Transverse colon (tissue), 4 donors: Measurements from ENCODE around the gene MXI1. TPM values are rescaled to one million over a fixed set of nuclear protein-coding genes. Genes with fewer than 3 reads are reported as not detected.

Source experiments
- DNase-seq: peaks from one replicate; pipeline ENCODE4 v3.0.0-alpha.2; 2019
- H3K27ac ChIP-seq, 4 donors: fragments of 200-600 bp; sonication (generic); 2 replicates each; pipeline ENCODE4 v1.5.1; 2016 to 2018; ENCODE audit warnings: inconsistent platforms in 4 of 4
- H3K27me3 ChIP-seq: fragments of 200-600 bp; sonication (generic); 2 replicates; pipeline ENCODE4 v1.5.1; 2017; ENCODE audit warnings: inconsistent platforms
- H3K36me3 ChIP-seq, 4 donors: fragments of 200-600 bp; sonication (generic); 2 replicates each; pipeline ENCODE4 v1.5.1; 2017 to 2019; ENCODE audit warnings: inconsistent platforms in 4 of 4
- H3K4me1 ChIP-seq, 4 donors: fragments of 200-600 bp; sonication (generic); 2 replicates each; pipeline ENCODE4 v1.5.1; 2017 to 2020; ENCODE audit warnings: inconsistent platforms in 4 of 4
- H3K4me3 ChIP-seq, 4 donors: fragments of 200-600 bp; sonication (generic); 1 replicate in 1 of 4; 2 replicates in 3 of 4; pipeline versions ENCODE4 v1.5.1 to v1.6.1; 2017 to 2019; ENCODE audit warnings: inconsistent platforms in 4 of 4
- H3K9me3 ChIP-seq, 2 donors: fragments of 200-600 bp; sonication (generic); 2 replicates each; pipeline ENCODE4 v1.5.1; 2017 to 2019; ENCODE audit warnings: inconsistent platforms in 2 of 2
- CTCF ChIP-seq, 5 experiments: fragments of 200-600 bp in 3 of 5; fragments of 450-650 bp in 2 of 5; sonication (generic) in 3 of 5; IDR thresholded peaks; 1 replicate in 2 of 5; 2 replicates in 3 of 5; pipeline ENCODE4 v1.5.1; 2016 to 2017; ENCODE audit warnings: antibody characterized with exemption in 5 of 5, inconsistent platforms in 3 of 5, mild to moderate bottlenecking in 2 of 5, moderate library complexity in 1 of 5
- EP300 ChIP-seq: sonication (generic); formaldehyde crosslinking; IDR thresholded peaks from one replicate; pipeline ENCODE4 v1.6.1; 2017; ENCODE audit warnings: antibody characterized with exemption, low read depth
- POLR2A ChIP-seq: fragments of 450-650 bp; IDR thresholded peaks from one replicate; pipeline ENCODE4 v1.6.1; 2016; ENCODE audit warnings: antibody characterized with exemption, mild to moderate bottlenecking, moderate library complexity
- POLR2AphosphoS5 ChIP-seq, 3 donors: sonication (generic); formaldehyde crosslinking; IDR thresholded peaks; one replicate each; pipeline ENCODE4 v1.6.1; 2016; ENCODE audit warnings: antibody characterized with exemption in 3 of 3
- WGBS, 2 donors: methylation state at CpG; one replicate each; pipeline ENCODE4 v1.1.5; 2018; ENCODE audit warnings: low coverage in 1 of 2; 5-methylcytosine and 5-hydroxymethylcytosine counted together
- in situ Hi-C, 4 donors: fragments of 200-750 bp; cut with MboI; loops; one replicate each; pipeline versions ENCODE4 v1.15.0 to v1.15.1; 2017; ENCODE audit warnings: low sequenced_read_pairs in 3 of 4, low pct_ligation_motif_present in 1 of 4, low pct_unique_long_range_greater_than_20kb in 1 of 4
- intact Hi-C: fragments of 100-400 bp; cut with DNase I; formaldehyde crosslinking; loops from one replicate; pipeline ENCODE4 v1.15.1; 2023; ENCODE audit warnings: low total_unique reads
- total RNA-seq, 4 donors: library from RNA; depleted of rRNA; stranded (reverse); fragments of >200 nt; gene quantifications; one replicate each; pipeline ENCODE4 v1.1.0, GENCODE V29; 2016

Gene MXI1
- total RNA-seq, 4 donors from 2014 or later: 44.8 to 96.5 (median 65.3) TPM

DNA sequence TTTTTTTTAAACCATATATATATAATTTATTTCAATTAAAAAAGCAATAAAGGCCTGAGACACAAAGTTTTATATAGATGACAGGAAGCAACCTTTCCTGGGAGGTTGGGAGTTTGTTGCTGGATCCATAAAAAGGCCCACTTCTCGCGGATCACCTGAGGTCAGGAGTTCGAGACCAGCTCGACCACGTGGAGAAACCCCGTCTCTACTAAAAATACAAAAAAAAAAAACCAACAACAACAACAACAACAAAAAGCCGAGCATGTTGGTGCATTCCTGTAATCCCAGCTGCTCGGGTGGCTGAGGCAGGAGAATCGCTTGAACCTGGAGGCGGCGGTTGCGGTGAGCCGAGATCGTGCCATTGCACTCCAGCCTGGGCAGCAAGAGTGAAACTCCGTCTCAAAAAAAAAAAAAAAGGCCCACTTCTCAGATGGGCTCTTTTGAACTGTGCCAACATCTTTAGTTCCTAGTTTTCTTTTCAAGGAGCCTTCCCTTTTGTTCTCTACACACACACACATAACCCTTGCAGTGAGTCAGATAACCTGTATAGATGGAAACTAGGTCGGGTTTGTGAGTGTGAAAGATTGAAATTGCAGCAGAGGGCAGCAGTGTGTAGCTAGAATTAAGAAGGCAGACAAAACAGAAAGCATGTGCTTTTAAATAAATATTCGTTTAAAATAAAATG is 98.5 kb downstream of the MXI1 start:
- peaks cover 0 to 15% (median 7%) of the 10 kb centered on the region in 4 donors for H3K36me3 ChIP-seq
- DNase-seq: peak; percentile 43
- H3K4me3 ChIP-seq: no peak overlapping the region
- in situ Hi-C loops: loop anchor here in 2 of 4 donors (25.0 kb wide), 2 partner anchors 231 to 581 kb away; no protein-coding TSS in a partner anchor
- H3K9me3 ChIP-seq: no peaks in the 10 kb centered on the region
- TF ChIP-seq POLR2AphosphoS5 (IDR thresholded peaks at IDR 0.05) (no peak), CTCF (IDR thresholded peaks at IDR 0.05) (peak; percentile 55 to 76 (median 58))
- intact Hi-C loops: no loop called here
- peaks cover 8% of the 10 kb centered on the region for H3K27me3 ChIP-seq
- 25 to 64% methylated on average over 4 to 17 of the region's 17 CpGs for WGBS, 2 donors
- peaks cover 8 to 53% (median 23%) of the 10 kb centered on the region in 4 donors for H3K4me1 ChIP-seq
- H3K27ac ChIP-seq: peak overlapping the region; percentile 92 to 98 (median 96)

GRCh38 chr10:110306452-110306768 is 99.0 kb downstream of the MXI1 start:
- peak overlapping the region in 3 of 4 donors; percentile 92 to 98 (median 98) for H3K27ac ChIP-seq
- in situ Hi-C loops (loop anchor here in 2 of 4 donors (25.0 kb wide), 2 partner anchors 231 to 581 kb away; no protein-coding TSS in a partner anchor), intact Hi-C loops (no loop called here)
- H3K27me3 ChIP-seq: peaks cover 8% of the 10 kb centered on the region
- WGBS, 2 donors: 0 to 7% methylated on average over 2 of the region's 2 CpGs
- no peak for TF ChIP-seq EP300
- TF ChIP-seq POLR2AphosphoS5 (IDR thresholded peaks at IDR 0.05): no peak
- TF ChIP-seq CTCF (IDR thresholded peaks at IDR 0.05): no peak
- TF ChIP-seq POLR2A: no peak
- peaks cover 0 to 14% (median 6%) of the 10 kb centered on the region in 4 donors for H3K36me3 ChIP-seq
- DNase-seq: no peak
- peaks cover 3 to 51% (median 21%) of the 10 kb centered on the region in 4 donors for H3K4me1 ChIP-seq
- no peak overlapping the region for H3K4me3 ChIP-seq
- no peaks in the 10 kb centered on the region for H3K9me3 ChIP-seq

DNA sequence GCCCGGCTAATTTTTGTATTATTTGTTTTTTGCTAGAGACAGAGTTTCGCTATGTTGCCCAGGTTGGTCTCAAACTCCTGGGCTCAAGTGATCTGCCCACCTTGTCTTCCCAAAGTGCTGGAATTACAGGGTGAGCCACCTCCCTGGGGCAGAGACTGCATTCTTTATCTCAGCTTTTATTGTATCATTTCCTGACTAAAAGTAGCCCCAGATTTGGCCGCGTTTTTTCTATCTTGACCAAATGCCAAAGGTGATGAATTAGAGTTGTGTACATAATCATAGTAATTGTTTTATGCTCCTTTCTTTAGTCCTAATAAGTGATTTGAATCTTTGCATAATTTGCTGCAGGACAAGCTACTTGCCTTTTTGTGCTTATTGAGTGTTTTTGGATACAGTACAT is 100.4 kb downstream of the MXI1 start:
- Histone ChIP-seq H3K27me3 (peaks cover 10% of the 10 kb centered on the region), H3K36me3 (peaks cover 0 to 2% (median 0%) of the 10 kb centered on the region in 4 donors), H3K27ac (no peak overlapping the region), H3K4me3 (no peak overlapping the region), H3K9me3 (no peaks in the 10 kb centered on the region), H3K4me1 (peaks cover 0 to 41% (median 15%) of the 10 kb centered on the region in 4 donors)
- WGBS, 2 donors: 37 to 57% methylated on average over 4 of the region's 4 CpGs
- no peak for DNase-seq
- no peak for TF ChIP-seq POLR2AphosphoS5 (IDR thresholded peaks at IDR 0.05)
- in situ Hi-C loops (loop anchor here in 2 of 4 donors (25.0 kb wide), 2 partner anchors 229 to 579 kb away; no protein-coding TSS in a partner anchor), intact Hi-C loops (no loop called here)

DNA sequence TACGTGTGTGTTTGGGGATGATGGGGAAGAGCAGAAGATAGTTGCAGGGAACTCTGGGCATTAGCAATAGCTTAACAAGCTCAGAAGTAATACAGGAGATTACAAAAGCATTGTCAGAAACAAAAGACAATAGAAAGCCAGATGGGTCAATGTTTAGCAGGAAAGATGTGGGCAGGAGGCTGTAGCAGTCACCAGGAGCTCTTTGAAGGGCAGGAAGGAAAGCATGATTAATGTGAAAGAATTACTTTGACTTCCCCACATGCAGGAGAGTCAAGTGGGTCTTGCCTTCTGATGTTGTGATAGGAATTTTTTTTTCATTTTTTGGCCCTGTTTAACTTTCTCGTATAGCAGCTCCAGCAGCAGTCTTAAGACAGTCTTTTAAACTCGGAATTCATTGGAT is 103.3 kb downstream of the MXI1 start:
- 32 to 40% methylated on average over 3 of the region's 3 CpGs for WGBS, 2 donors
- Histone ChIP-seq H3K27ac (no peak overlapping the region), H3K27me3 (peaks cover 23% of the 10 kb centered on the region), H3K36me3 (no peaks in the 10 kb centered on the region), H3K4me3 (no peak overlapping the region), H3K9me3 (no peaks in the 10 kb centered on the region), H3K4me1 (peaks cover 0 to 23% (median 3%) of the 10 kb centered on the region in 4 donors)
- DNase-seq: no peak
- in situ Hi-C loops: loop anchor here (5.0 to 25.0 kb wide), 5 partner anchors 227 to 577 kb away; no protein-coding TSS in a partner anchor
- TF ChIP-seq EP300 (no peak), POLR2AphosphoS5 (IDR thresholded peaks at IDR 0.05) (no peak)
- intact Hi-C loops: loop anchor here (5.0 kb wide), 1 partner anchor 237 kb away; no protein-coding TSS in a partner anchor

DNA sequence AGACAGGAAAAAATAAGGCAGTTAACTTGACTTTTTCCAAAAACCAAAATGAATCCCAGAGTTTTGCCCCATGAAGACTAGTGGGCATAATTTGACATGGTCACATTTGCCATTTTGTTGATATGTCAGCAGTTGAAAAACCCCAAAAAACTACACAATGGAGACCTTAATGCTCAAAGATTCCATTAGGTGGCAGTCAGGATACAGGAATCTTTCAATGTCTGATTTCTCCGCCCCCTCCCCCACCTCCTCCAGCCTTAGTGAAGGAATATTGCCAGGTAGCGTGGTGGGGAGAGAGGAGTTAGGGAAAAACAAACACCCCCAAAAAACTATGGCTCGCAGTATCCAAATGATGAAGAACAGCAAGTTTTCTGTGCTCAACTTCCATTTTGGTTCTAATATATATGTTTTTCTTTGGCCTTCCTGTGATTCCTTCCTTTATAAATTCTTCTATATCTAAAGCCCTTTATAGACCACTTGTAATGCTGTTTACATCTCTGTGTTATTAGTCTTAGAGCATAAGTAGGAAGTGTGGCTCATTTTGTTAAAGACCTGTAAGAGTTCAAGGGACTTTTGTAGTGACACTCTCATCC is 104.0 kb downstream of the MXI1 start:
- H3K27ac ChIP-seq: no peak overlapping the region
- peaks cover 23% of the 10 kb centered on the region for H3K27me3 ChIP-seq
- in situ Hi-C loops: loop anchor here (5.0 to 25.0 kb wide), 5 partner anchors 226 to 576 kb away; no protein-coding TSS in a partner anchor
- H3K4me3 ChIP-seq: no peak overlapping the region
- TF ChIP-seq POLR2AphosphoS5 (IDR thresholded peaks at IDR 0.05) (no peak), CTCF (IDR thresholded peaks at IDR 0.05) (peak; percentile 56 to 83 (median 58)), POLR2A (no peak)
- intact Hi-C loops: loop anchor here (5.0 kb wide), 1 partner anchor 236 kb away; no protein-coding TSS in a partner anchor
- H3K36me3 ChIP-seq: no peaks in the 10 kb centered on the region
- peaks cover 0 to 16% (median 2%) of the 10 kb centered on the region in 4 donors for H3K4me1 ChIP-seq
- 0 to 4% methylated on average over 2 to 3 of the region's 3 CpGs for WGBS, 2 donors
- no peaks in the 10 kb centered on the region for H3K9me3 ChIP-seq
- DNase-seq: peak; percentile 43
